HepG2 (cell line): ENCODE data around the gene LGALS8. TPM values are rescaled to one million over a fixed set of nuclear protein-coding genes. Genes with fewer than 3 reads are reported as not detected.

Experiments used
- ATF7-NPFF ChIP-seq: sonication (generic); formaldehyde crosslinking; IDR thresholded peaks from 2 replicates; pipeline ENCODE4 v1.8.1; 2023; ENCODE audit warnings: mild to moderate bottlenecking, low read depth, missing genetic modification reagents, moderate library complexity
- BCLAF1 ChIP-seq: fragments of 450-650 bp; IDR thresholded peaks from 2 replicates; pipeline ENCODE4 v1.6.1; 2017; ENCODE audit warnings: mild to moderate bottlenecking
- BHLHE40 ChIP-seq: IDR thresholded peaks from 2 replicates; pipeline ENCODE4 v1.6.1; 2011; ENCODE audit warnings: low read length, improper control_type of control experiment
- CAMTA2 ChIP-seq: sonication (generic); formaldehyde crosslinking; IDR thresholded peaks from 2 replicates; pipeline ENCODE4 v1.4.0; 2020; ENCODE audit warnings: mild to moderate bottlenecking, missing genetic modification reagents, borderline replicate concordance
- FOXP1 ChIP-seq, 2 experiments: fragments of 450-650 bp in 1 of 2; IDR thresholded peaks; 2 replicates each; pipeline ENCODE4 v1.6.1; 2017 to 2018; ENCODE audit warnings: antibody characterized with exemption in 1 of 2
- GFI1 ChIP-seq: sonication (generic); formaldehyde crosslinking; IDR thresholded peaks from 2 replicates; pipeline ENCODE4 v1.5.0; 2020; ENCODE audit warnings: missing genetic modification reagents, mild to moderate bottlenecking, borderline replicate concordance
- KAT8 ChIP-seq: IDR thresholded peaks from 2 replicates; pipeline ENCODE4 v1.6.1; 2016; ENCODE audit warnings: missing genetic modification reagents, missing compliant biosample characterization
- KDM1A ChIP-seq: IDR thresholded peaks from 2 replicates; pipeline ENCODE4 v1.6.1; 2016; ENCODE audit warnings: missing compliant biosample characterization
- KMT2B ChIP-seq: IDR thresholded peaks from 2 replicates; pipeline ENCODE4 v1.6.1; 2016; ENCODE audit warnings: missing genetic modification reagents, missing compliant biosample characterization
- MYC ChIP-seq: sonication (generic); formaldehyde crosslinking; IDR thresholded peaks from 2 replicates; pipeline ENCODE4 v1.9.0; 2021; ENCODE audit warnings: missing genetic modification reagents, borderline replicate concordance
- NR2F2 ChIP-seq: IDR thresholded peaks from 2 replicates; pipeline ENCODE4 v1.6.1; 2012; ENCODE audit warnings: low read depth, inconsistent platforms, borderline replicate concordance
- POLR2A ChIP-seq, 2 experiments: IDR thresholded peaks; 2 replicates each; pipeline ENCODE4 v1.6.1; 2011; ENCODE audit warnings: low read depth in 2 of 2, low read length in 2 of 2, mild to moderate bottlenecking in 1 of 2, moderate library complexity in 1 of 2; ENCODE audit not compliant: insufficient read depth in 1 of 2
- SNRNP70 ChIP-seq: fragments of 200-400 bp; formaldehyde crosslinking; IDR thresholded peaks from 2 replicates; pipeline ENCODE4 v1.6.1; 2017; ENCODE audit warnings: mild to moderate bottlenecking, low read depth, low read length, moderate library complexity
- ZEB1 ChIP-seq: IDR thresholded peaks from 2 replicates; pipeline ENCODE4 v1.6.1; 2012; ENCODE audit warnings: mild to moderate bottlenecking, low read depth, inconsistent platforms; ENCODE audit not compliant: insufficient replicate concordance
- ZNF121 ChIP-seq: sonication (generic); formaldehyde crosslinking; IDR thresholded peaks from 2 replicates; pipeline ENCODE4 v1.5.0; 2020; ENCODE audit warnings: mild to moderate bottlenecking, missing genetic modification reagents
- ZNF20 ChIP-seq: sonication (generic); formaldehyde crosslinking; IDR thresholded peaks from 2 replicates; pipeline ENCODE4 v1.4.0; 2020; ENCODE audit warnings: mild to moderate bottlenecking, moderate library complexity, missing genetic modification reagents
- ZNF296 ChIP-seq: sonication (generic); formaldehyde crosslinking; conservative IDR thresholded peaks from 2 replicates; pipeline ENCODE4 v1.5.0; 2020; ENCODE audit warnings: mild to moderate bottlenecking, missing genetic modification reagents
- ZNF430 ChIP-seq: sonication (generic); formaldehyde crosslinking; IDR thresholded peaks from 2 replicates; pipeline ENCODE4 v1.9.0; 2021; ENCODE audit warnings: mild to moderate bottlenecking, missing genetic modification reagents
- ZNF484 ChIP-seq: sonication (generic); formaldehyde crosslinking; IDR thresholded peaks from 2 replicates; pipeline ENCODE4 v1.5.1; 2020; ENCODE audit warnings: mild to moderate bottlenecking, low read depth, missing genetic modification reagents, borderline replicate concordance
- ZNF512 ChIP-seq: sonication (generic); formaldehyde crosslinking; IDR thresholded peaks from 2 replicates; pipeline ENCODE4 v1.4.0; 2020; ENCODE audit warnings: mild to moderate bottlenecking, missing genetic modification reagents
- ZNF576 ChIP-seq: sonication (generic); formaldehyde crosslinking; IDR thresholded peaks from 2 replicates; pipeline ENCODE4 v1.4.0; 2020; ENCODE audit warnings: mild to moderate bottlenecking, missing genetic modification reagents
- ZNF605 ChIP-seq: sonication (generic); formaldehyde crosslinking; IDR thresholded peaks from 2 replicates; pipeline ENCODE4 v1.8.0; 2022; ENCODE audit warnings: mild to moderate bottlenecking, missing genetic modification reagents
- ZNF660 ChIP-seq: sonication (generic); formaldehyde crosslinking; IDR thresholded peaks from 2 replicates; pipeline ENCODE4 v1.5.1; 2020; ENCODE audit warnings: mild to moderate bottlenecking, low read depth, missing genetic modification reagents, borderline replicate concordance
- ZNF710 ChIP-seq: sonication (generic); formaldehyde crosslinking; IDR thresholded peaks from 2 replicates; pipeline ENCODE4 v1.5.0; 2020; ENCODE audit warnings: mild to moderate bottlenecking, missing genetic modification reagents, borderline replicate concordance
- ZNF777 ChIP-seq: sonication (generic); formaldehyde crosslinking; IDR thresholded peaks from 2 replicates; pipeline ENCODE4 v1.4.0; 2020; ENCODE audit warnings: missing genetic modification reagents
- polyA plus RNA-seq, 8 experiments: library from polyadenylated mRNA; depleted of rRNA in 3 of 8; stranded (reverse) in 7 of 8; unstranded in 1 of 8; fragments of >200 nt; fragmentation: Illumina TruSeq in 4 of 8; extraction: Trizol in 4 of 8; gene quantifications; 2 replicates each; pipeline versions ENCODE4 v1.2.1 to v1.2.3, GENCODE V29; 2011 to 2016; ENCODE audit warnings: low read depth in 4 of 8, missing spikeins in 1 of 8, mixed read lengths in 1 of 8; ENCODE audit not compliant: insufficient read depth in 1 of 8
- total RNA-seq, 5 experiments: library from RNA; depleted of rRNA; stranded (reverse); fragments of >200 nt; fragmentation: Illumina TruSeq; extraction: Trizol; gene quantifications; 2 replicates each; pipeline ENCODE4 v1.2.3, GENCODE V29; 2016; ENCODE audit warnings: low read depth in 1 of 5

Gene LGALS8
- total and polyA plus RNA-seq, 2 of the 13 experiments (the other 11 are each of a cell fraction or from before 2014, with no cell fraction given) = 29.3 to 185 TPM

- TF ChIP-seq ZNF710 (CRISPR knock-in tag) = peak; percentile 38; the same call in 1 of the 2 replicates
- TF ChIP-seq ZNF484 (CRISPR knock-in tag) = no peak
- TF ChIP-seq ZNF430 = no peak
- no peak for TF ChIP-seq ZNF660 (CRISPR knock-in tag)
- TF ChIP-seq KAT8 (CRISPR knock-in tag) = 0 out of 2 replicates have a peak, but pooled peaks have one; percentile 25
- no peak for TF ChIP-seq POLR2A (IDR thresholded peaks at IDR 0.05; ENCODE audit: insufficient read depth in 1 of 2, low read depth in 2 of 2, low read length in 2 of 2)
- TF ChIP-seq ZNF605 (CRISPR knock-in tag) = no peak
- no peak for TF ChIP-seq GFI1 (CRISPR knock-in tag)
- TF ChIP-seq KMT2B (CRISPR knock-in tag) = no peak
- TF ChIP-seq ZNF777 (CRISPR knock-in tag) = no peak
- no peak for TF ChIP-seq BCLAF1
- no peak for TF ChIP-seq ZEB1
- peak; percentile 67 for TF ChIP-seq BHLHE40
- no peak for TF ChIP-seq ZNF576
- no peak for TF ChIP-seq KDM1A (CRISPR knock-in tag)
- no peak for TF ChIP-seq ZNF20
- TF ChIP-seq MYC (CRISPR knock-in tag) = no peak
- no peak for TF ChIP-seq SNRNP70
- no peak for TF ChIP-seq ATF7-NPFF (CRISPR knock-in tag)
- TF ChIP-seq NR2F2 = 0 out of 2 replicates have a peak, but pooled peaks have one; percentile 41
- TF ChIP-seq FOXP1 (IDR thresholded peaks at IDR 0.05) = peak; percentile 7; the same call in 1 of the 2 replicates
- TF ChIP-seq FOXP1 (CRISPR knock-in tag; IDR thresholded peaks at IDR 0.05) = peak; percentile 74
- no peak for TF ChIP-seq CAMTA2
- TF ChIP-seq ZNF121 (CRISPR knock-in tag) = no peak
- no peak for TF ChIP-seq ZNF296
- TF ChIP-seq ZNF512 (CRISPR knock-in tag) = no peak
These were observed 6.7 kb upstream of the LGALS8 start (continued) for GRCh38 chr1:236516929-236517704.
